WTC11 (cell line): ENCODE measurements around the gene IQCK.

Source experiments
- CTCF ChIP-seq: fragments of 200-600 bp; IDR thresholded peaks from 2 replicates; pipeline ENCODE4 v1.8.0; 2022; ENCODE audit warnings: antibody characterized with exemption
- KAT7 ChIP-seq: sonication (generic); formaldehyde crosslinking; IDR thresholded peaks from 2 replicates; pipeline ENCODE4 v1.8.1; 2023; ENCODE audit warnings: missing genetic modification reagents, mild to moderate bottlenecking, borderline replicate concordance
- OVOL2 ChIP-seq: fragments of 250-450 bp; sonication (Bioruptor Pico); IDR thresholded peaks from 2 replicates; pipeline ENCODE4 v1.9.0; 2021; ENCODE audit warnings: mild to moderate bottlenecking, borderline replicate concordance
- PREB ChIP-seq: sonication (generic); formaldehyde crosslinking; IDR thresholded peaks from 2 replicates; pipeline ENCODE4 v1.8.1; 2022; ENCODE audit warnings: mild to moderate bottlenecking, missing genetic modification reagents, moderate library complexity, borderline replicate concordance
- USF2 ChIP-seq: sonication (generic); formaldehyde crosslinking; IDR thresholded peaks from 2 replicates; pipeline ENCODE4 v1.8.1; 2023; ENCODE audit warnings: mild to moderate bottlenecking, missing genetic modification reagents, moderate library complexity
- ZBTB21 ChIP-seq: sonication (generic); formaldehyde crosslinking; IDR thresholded peaks from 2 replicates; pipeline ENCODE4 v1.8.1; 2023; ENCODE audit warnings: mild to moderate bottlenecking, missing genetic modification reagents, borderline replicate concordance
- ZNF263 ChIP-seq: sonication (generic); formaldehyde crosslinking; IDR thresholded peaks from 2 replicates; pipeline ENCODE4 v1.8.1; 2022; ENCODE audit warnings: low read depth, mild to moderate bottlenecking, moderate library complexity, missing genetic modification reagents
- ZSCAN18 ChIP-seq: fragments of 250-450 bp; sonication (Bioruptor Pico); IDR thresholded peaks from 2 replicates; pipeline ENCODE4 v2.1.2; 2022; ENCODE audit warnings: mild to moderate bottlenecking, moderate library complexity

- TF ChIP-seq OVOL2 (CRISPR knock-in tag) (no peak), USF2 (no peak), PREB (CRISPR knock-in tag) (no peak), CTCF (no peak), ZSCAN18 (CRISPR knock-in tag) (no peak), KAT7 (CRISPR knock-in tag) (no peak), ZNF263 (no peak), ZBTB21 (no peak)
Measured at GRCh38 chr16:19713697-19714096, 4.4 kb upstream of the IQCK start.
